Left colon (tissue), 2 donors: Measurements from ENCODE around the gene TBL1XR1. TPM values are rescaled to one million over a fixed set of nuclear protein-coding genes. Genes with fewer than 3 reads are reported as not detected.

Source experiments
- ATAC-seq: fragments of 200-7000 bp; cut with Tn5 transposase; one replicate; pipeline ENCODE4 v1.9.1; 2020; ENCODE audit warnings: mild to moderate bottlenecking, moderate library complexity
- DNase-seq, 2 donors: peaks; one replicate each; pipeline ENCODE4 v3.0.0-alpha.2; 2020
- intact Hi-C, 2 donors: fragments of 100-400 bp; cut with DNase I in 1 of 2; cut with micrococcal nuclease in 1 of 2; formaldehyde crosslinking; loops; one replicate each; pipeline versions ENCODE4 v1.11.2 to v1.14.0; 2022; cut with DNase I, micrococcal nuclease
- total RNA-seq, 2 donors: library from RNA; stranded (reverse); fragmentation: NEBNext Ultra II Directional; extraction: Animal tissue kit (Norgen Biotek cat#: 25700); gene quantifications; one replicate each; pipeline ENCODE4 v1.2.1, GENCODE V29; 2021
- donor health status: DM: no; HTN: no; CAD: no.
- donor health status: DM: yes; HTN: yes; CAD: no.

TBL1XR1 gene
- total RNA-seq, 2 donors from 2014 or later, result 165 to 186 TPM

GRCh38 chr3:177102553-177102952 is 94.7 kb downstream of the TBL1XR1 start:
- intact Hi-C loops, result no loop called here
- DNase-seq (no peak), ATAC-seq (no peak)

GRCh38 chr3:177098551-177098950 is 98.7 kb downstream of the TBL1XR1 start:
- ATAC-seq (no peak), DNase-seq (no peak)
- intact Hi-C loops, result no loop called here

DNA sequence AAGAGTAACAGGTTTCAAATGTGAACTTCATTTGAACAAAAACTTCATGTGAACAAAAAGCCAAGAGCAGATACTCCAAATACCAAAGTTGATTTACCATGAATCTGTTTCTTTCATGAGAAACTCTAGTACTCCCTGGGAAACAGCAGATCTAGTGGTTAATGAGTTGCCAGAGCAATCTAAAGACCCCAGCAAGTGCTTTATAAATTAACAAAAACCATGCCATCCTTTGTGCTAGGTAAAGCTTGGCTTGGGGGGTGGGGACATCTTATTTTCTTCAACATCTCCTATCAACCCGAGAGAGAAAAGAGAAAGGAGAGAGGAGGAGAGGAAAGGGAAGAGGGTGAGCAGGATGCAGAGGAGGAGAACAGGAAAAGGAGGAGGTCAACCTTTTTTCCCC is 100.7 kb downstream of the TBL1XR1 start:
- DNase-seq (no peak), ATAC-seq (no peak)
- intact Hi-C loops, result no loop called here

- ATAC-seq (no peak), DNase-seq (no peak)
- intact Hi-C loops, result no loop called here
Observed at GRCh38 chr3:177093966-177094365, 103.3 kb downstream of the TBL1XR1 start.

DNA sequence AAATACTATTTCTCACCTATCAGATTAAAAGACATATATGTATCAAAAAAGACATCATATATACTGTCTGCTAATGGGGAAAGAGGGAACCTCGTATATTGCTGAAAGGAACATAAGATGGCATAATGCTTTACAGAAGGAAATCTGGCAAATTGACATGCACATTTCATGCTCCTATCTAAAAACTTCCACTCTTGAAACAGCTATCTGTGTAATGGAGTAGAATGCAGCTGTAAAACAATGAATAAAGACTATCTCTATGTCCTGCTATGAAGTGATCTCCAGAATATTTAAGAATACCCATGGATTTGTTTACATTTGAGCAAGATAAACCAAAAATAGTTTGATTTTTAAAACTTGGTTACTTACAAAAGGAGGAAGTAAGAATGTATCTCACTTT is 107.4 kb downstream of the TBL1XR1 start:
- intact Hi-C loops, result no loop called here
- DNase-seq (no peak), ATAC-seq (no peak)

- intact Hi-C loops, result no loop called here
- DNase-seq (no peak), ATAC-seq (no peak)
Observed at GRCh38 chr3:177089110-177089509, 108.2 kb downstream of the TBL1XR1 start.

GRCh38 chr3:177085794-177086193 is 111.5 kb downstream of the TBL1XR1 start:
- DNase-seq, result no peak
- ATAC-seq, result no peak
- intact Hi-C loops, result no loop called here

GRCh38 chr3:177084616-177085015 is 112.7 kb downstream of the TBL1XR1 start:
- DNase-seq, result no peak
- intact Hi-C loops, result no loop called here
- no peak for ATAC-seq

GRCh38 chr3:177080122-177080521 is 117.2 kb downstream of the TBL1XR1 start:
- ATAC-seq, result no peak
- DNase-seq, result no peak
- intact Hi-C loops, result no loop called here

GRCh38 chr3:177079684-177080083 is 117.6 kb downstream of the TBL1XR1 start:
- intact Hi-C loops, result no loop called here
- ATAC-seq (no peak), DNase-seq (no peak)

DNA sequence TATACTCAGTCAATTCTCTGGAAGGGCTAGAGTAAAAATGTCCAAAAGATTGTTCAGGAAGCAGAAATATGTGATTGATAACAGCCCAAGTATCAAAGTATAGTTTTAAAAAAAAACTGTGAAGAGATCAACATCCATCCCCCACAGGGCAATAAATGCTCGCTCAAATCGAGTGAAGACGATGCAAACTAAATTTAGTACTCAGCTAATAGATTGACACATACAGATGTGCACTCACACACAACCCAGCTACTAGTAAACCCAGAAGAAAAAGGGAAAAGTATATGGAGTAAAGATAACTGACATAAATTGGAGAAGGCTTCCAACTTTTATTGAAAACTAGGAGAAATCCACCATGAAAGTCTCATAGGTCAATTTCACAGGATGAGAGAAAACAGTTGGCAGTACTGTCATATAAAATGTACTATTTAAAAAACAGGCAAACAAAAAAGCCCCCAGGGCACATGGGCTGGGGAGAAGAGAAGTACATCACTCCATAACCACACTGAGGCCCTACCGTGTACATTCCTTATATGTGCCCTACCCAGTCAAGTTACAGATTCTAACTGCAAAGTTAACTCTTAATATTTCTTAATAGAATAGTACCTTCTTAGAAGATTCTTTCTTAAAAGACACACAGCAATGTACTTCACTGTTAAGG is 125.7 kb downstream of the TBL1XR1 start:
- intact Hi-C loops, result no loop called here
- DNase-seq (no peak), ATAC-seq (no peak)

GRCh38 chr3:177069514-177070329 is 127.6 kb downstream of the TBL1XR1 start:
- ATAC-seq (no peak), DNase-seq (no peak)
- intact Hi-C loops, result no loop called here

DNA sequence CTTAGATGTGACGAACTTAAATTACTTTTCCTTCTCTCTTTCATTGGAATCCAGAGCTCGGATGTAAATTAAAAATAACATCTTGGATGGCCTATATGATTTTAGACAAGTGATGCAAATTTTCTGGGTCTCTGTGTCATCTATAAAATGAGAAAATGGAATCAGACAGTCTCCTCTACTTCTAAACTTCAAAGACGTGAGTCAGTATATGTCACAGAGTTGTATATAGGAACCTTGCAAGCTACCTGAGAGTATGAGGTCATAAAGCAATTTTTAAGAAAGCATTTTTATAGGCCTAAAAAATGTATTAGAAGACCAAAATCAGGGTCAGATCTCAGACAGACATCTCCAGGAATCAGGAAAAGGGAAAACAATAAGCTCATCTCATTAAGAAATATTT is 128.3 kb downstream of the TBL1XR1 start:
- intact Hi-C loops, result no loop called here
- no peak for DNase-seq
- ATAC-seq, result no peak

GRCh38 chr3:177066068-177066467 is 131.2 kb downstream of the TBL1XR1 start:
- DNase-seq, result no peak
- ATAC-seq, result no peak
- intact Hi-C loops, result no loop called here

DNA sequence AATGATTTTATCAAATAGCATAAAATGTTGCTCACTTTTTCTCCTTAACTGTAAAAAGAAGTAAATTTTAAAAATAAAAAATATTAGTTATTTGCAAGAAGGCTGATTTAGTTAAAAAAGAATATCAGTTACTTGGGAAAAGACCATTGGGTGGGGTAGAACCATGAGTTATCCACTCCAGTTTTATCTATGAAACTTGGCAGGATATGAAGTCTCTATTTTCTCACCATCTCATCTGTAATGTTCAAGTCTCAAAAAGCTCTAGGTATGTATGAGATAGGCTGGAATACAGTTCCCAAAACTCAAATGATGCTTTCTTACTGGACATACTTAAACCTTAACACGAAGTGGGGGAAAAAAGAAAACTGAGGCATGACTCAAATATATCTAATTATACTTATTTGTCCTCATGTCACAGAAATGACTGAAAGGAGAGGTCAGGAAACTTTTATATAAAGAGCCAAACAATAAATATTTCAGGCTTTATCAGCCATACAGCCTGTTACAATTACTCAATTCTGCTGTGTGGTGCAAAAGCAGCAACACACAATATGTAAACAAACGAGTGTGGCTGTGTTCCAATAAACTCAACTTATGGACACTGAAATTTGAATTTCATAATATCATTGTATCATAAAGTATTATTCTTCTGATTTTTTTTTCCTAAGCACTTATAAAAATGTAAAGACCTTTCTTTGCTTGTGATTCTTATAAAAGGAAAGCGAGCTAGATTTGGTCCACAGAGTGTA is 131.8 kb downstream of the TBL1XR1 start:
- intact Hi-C loops, result no loop called here
- ATAC-seq, result no peak
- DNase-seq, result no peak

- ATAC-seq (no peak), DNase-seq (no peak)
- intact Hi-C loops, result no loop called here
Observed at GRCh38 chr3:177062052-177062732, 135.1 kb downstream of the TBL1XR1 start.

GRCh38 chr3:177061369-177061768 is 135.9 kb downstream of the TBL1XR1 start:
- DNase-seq, result no peak
- intact Hi-C loops, result no loop called here
- no peak for ATAC-seq

- DNase-seq, result no peak
- intact Hi-C loops, result no loop called here
- no peak for ATAC-seq
Observed at GRCh38 chr3:177060492-177060891, 136.8 kb downstream of the TBL1XR1 start.

DNA sequence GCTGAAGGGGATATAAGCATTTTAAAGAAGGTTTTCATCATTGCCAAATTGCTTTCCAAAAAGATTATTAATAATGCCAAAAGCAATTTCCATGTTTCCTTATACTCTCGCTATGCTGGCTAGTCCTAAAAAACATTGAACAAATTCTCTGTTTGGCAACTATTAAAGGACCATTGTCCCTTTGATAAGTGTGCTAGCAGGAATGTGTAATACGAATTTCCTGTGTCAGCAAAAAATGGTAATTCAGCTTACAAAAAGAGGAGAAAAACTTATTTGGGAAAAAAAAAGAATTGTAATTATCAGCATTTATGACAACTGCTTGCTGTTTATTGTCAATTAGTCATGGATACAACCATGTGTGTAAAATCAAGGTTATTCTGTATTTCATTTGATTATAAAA is 138.6 kb downstream of the TBL1XR1 start:
- no peak for ATAC-seq
- no peak for DNase-seq
- intact Hi-C loops, result loop anchor here (5.0 to 10.0 kb wide), 2 partner anchors 134 to 136 kb away; partner anchors contain the start of gene TBL1XR1 (in 1 of the 2)
